ENCODE results near the gene D2HGDH.
"Not testable (repeated sequence)": the region's sequence is repeated elsewhere in the genome, so short reads cannot be mapped to it uniquely, and the experiment has no call there.

DNA sequence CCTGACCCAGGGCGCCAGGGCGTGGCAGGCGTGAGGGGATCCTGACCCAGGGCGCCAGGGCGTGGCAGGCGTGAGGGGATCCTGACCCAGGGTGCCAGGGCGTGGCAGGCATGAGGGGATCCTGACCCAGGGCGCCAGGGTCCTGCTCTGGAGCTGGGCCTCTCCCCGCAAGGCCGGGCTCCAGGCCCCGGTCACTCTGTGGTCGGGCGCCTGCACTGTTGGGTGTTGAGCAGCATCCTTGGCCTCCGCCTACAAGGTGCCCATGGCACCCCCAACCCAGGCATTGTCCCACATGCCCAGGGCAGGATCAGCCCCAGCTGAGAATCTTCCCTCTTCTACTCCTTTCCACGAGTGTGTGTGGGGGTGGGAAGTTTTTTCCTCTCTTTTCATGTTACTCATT lies 8.6 kb downstream of the D2HGDH start:
- not testable (repeated sequence) for TF ChIP-seq POLR2A (IDR thresholded peaks at IDR 0.05)
- TF ChIP-seq, protein P1, sequence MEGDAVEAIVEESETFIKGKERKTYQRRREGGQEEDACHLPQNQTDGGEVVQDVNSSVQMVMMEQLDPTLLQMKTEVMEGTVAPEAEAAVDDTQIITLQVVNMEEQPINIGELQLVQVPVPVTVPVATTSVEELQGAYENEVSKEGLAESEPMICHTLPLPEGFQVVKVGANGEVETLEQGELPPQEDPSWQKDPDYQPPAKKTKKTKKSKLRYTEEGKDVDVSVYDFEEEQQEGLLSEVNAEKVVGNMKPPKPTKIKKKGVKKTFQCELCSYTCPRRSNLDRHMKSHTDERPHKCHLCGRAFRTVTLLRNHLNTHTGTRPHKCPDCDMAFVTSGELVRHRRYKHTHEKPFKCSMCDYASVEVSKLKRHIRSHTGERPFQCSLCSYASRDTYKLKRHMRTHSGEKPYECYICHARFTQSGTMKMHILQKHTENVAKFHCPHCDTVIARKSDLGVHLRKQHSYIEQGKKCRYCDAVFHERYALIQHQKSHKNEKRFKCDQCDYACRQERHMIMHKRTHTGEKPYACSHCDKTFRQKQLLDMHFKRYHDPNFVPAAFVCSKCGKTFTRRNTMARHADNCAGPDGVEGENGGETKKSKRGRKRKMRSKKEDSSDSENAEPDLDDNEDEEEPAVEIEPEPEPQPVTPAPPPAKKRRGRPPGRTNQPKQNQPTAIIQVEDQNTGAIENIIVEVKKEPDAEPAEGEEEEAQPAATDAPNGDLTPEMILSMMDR (IDR thresholded peaks at IDR 0.05), result not testable (repeated sequence)

Data from thyroid gland (tissue), 4 donors.